ENCODE data around the gene RPTOR. TPM values are rescaled to one million over a fixed set of nuclear protein-coding genes. Genes with fewer than 3 reads are reported as not detected.

The RPTOR gene
- total and polyA plus RNA-seq, 10 of the 15 experiments (the other 5 are each of a cell fraction or from before 2014, with no cell fraction given), result 0.18 to 32.1 (median 7.8) TPM

DNA sequence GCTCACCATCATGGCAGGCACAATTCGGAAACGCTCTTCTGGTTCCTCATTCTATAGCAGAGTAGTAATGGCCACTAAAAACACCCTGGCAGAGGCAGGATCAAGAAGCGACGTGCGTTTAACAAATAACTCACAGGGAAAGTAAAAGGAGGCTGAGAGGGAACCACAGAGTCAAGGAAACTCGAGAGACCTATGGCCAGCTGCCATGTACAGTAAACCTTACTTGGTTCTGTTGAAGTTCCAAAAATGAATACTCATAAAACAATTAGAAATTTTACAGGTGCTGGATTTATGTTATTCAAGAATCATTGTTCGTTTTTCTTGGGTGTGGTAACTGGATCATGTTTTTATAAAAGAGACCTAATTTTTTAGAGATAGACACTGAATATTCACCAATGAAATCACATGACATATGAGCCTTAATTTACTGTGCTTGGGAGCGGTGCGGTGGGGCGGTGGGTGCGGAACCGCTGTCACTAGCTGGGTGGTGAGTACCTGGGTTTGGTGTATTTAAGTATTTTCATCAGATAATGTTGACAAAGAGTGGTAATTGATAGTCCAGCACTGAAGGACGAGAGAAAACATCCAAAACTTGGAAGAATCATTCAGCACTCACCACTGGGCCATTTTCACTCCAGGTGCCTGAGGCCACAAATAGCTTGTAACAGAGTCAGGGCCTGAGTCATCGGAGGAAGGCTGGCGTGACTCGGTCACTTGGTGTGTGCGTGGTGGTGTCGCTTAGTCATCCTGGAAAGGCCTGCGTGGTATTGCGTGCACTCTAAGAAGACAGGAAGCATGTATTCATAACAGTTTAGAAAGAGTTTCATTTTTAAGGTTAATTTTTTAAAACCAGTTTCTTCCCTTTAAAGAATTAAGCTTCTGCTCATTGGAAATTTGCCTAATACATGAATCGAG is 311.6 kb downstream of the RPTOR start:
- Histone ChIP-seq H3K79me2 (ENCODE audit: control insufficient read depth, insufficient read depth, low read length) (no peaks in the 10 kb centered on the region), H3K4me2 (ENCODE audit: control insufficient read depth, insufficient read depth) (peak overlapping the region; percentile 57), H3K9me3 (replicated peaks; ENCODE audit: control insufficient read depth, insufficient read depth, low read length) (no peaks in the 10 kb centered on the region), H3K4me1 (ENCODE audit: control insufficient read depth, insufficient read depth, low read length) (peaks cover 26% of the 10 kb centered on the region), H3K27me3 (replicated peaks in 1 of 2; ENCODE audit: control insufficient read depth in 2 of 2, insufficient read depth in 2 of 2, low read length in 1 of 2) (no peaks in the 10 kb centered on the region), H3K4me3 (no peak overlapping the region), H2AFZ (ENCODE audit: control insufficient read depth, low read depth, low read length) (no peak overlapping the region), H3K36me3 (ENCODE audit: control insufficient read depth in 2 of 2, insufficient read depth in 2 of 2, low read length in 1 of 2) (peaks cover 0 to 2% of the 10 kb centered on the region in 2 experiments; a peak in 2 of 4 replicates), H3K27ac (ENCODE audit: control insufficient read depth, insufficient read depth) (peak overlapping the region; percentile 96), H4K20me1 (ENCODE audit: control insufficient read depth, insufficient read depth) (no peaks in the 10 kb centered on the region), H3K9ac (ENCODE audit: control insufficient read depth, insufficient read depth, low read length) (peak overlapping the region; percentile 65)
- peak; percentile 98 for FAIRE-seq
- ATAC-seq, result peak; percentile 98
- WGBS (ENCODE audit: insufficient coverage, insufficient replicate concordance, low lambda C conversion rate, missing lambda C conversion rate), result 48% methylated on average over 21 of the region's 21 CpGs
- ChIA-PET CTCF (interaction anchor here (0.7 to 1.6 kb wide), 4 partner anchors 23 to 259 kb away, joined by 4 to 6 read pairs (median 4); no protein-coding TSS in a partner anchor), POLR2A (interaction anchor here (0.6 to 1.7 kb wide), 3 partner anchors 23 to 81 kb away, joined by 3 to 9 read pairs (median 4); no protein-coding TSS in a partner anchor), RAD21 (ENCODE audit: unreplicated experiment) (interaction anchor here (0.9 to 1.9 kb wide), 7 partner anchors 10 to 82 kb away, joined by 4 to 12 read pairs (median 5); no protein-coding TSS in a partner anchor), SMC1A (ENCODE audit: uncharacterized antibody, unreplicated experiment) (interaction anchor here (0.8 to 2.0 kb wide), 7 partner anchors 10 to 119 kb away, joined by 3 to 11 read pairs (median 3); no protein-coding TSS in a partner anchor)
- intact Hi-C loops (cut with micrococcal nuclease; ENCODE audit: unreplicated experiment) (loop anchor here (1.0 kb wide), 2 partner anchors 21 to 23 kb away; no protein-coding TSS in a partner anchor), in situ Hi-C loops (cut with MboI) (no loop called here)
- BruUV-seq (replicated peaks), result no TSS peak
- peak; percentile 77 for DNase-seq (ENCODE audit: low read depth, low spot score)
- TF ChIP-seq, protein P1, sequence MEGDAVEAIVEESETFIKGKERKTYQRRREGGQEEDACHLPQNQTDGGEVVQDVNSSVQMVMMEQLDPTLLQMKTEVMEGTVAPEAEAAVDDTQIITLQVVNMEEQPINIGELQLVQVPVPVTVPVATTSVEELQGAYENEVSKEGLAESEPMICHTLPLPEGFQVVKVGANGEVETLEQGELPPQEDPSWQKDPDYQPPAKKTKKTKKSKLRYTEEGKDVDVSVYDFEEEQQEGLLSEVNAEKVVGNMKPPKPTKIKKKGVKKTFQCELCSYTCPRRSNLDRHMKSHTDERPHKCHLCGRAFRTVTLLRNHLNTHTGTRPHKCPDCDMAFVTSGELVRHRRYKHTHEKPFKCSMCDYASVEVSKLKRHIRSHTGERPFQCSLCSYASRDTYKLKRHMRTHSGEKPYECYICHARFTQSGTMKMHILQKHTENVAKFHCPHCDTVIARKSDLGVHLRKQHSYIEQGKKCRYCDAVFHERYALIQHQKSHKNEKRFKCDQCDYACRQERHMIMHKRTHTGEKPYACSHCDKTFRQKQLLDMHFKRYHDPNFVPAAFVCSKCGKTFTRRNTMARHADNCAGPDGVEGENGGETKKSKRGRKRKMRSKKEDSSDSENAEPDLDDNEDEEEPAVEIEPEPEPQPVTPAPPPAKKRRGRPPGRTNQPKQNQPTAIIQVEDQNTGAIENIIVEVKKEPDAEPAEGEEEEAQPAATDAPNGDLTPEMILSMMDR (IDR thresholded peaks at IDR 0.05 in 2 of 3, conservative IDR thresholded peaks at IDR 0.05 in 1 of 3; ENCODE audit: control insufficient read depth in 2 of 3, extremely low read depth in 1 of 3, insufficient read depth in 1 of 3, low read depth in 3 of 3, low read length in 3 of 3), result no peak
- no peak for TF ChIP-seq ZNF622 (IDR thresholded peaks at IDR 0.05)
- no peak for TF ChIP-seq CBX5 (IDR thresholded peaks at IDR 0.05; ENCODE audit: low read depth)
- peak; percentile 52; the same call in 1 of the 2 replicates for TF ChIP-seq CBFB (IDR thresholded peaks at IDR 0.05; ENCODE audit: low read depth)
- TF ChIP-seq SP1 (IDR thresholded peaks at IDR 0.05; ENCODE audit: low read depth, low read length), result peak; percentile 89
- no peak for TF ChIP-seq HDGF (IDR thresholded peaks at IDR 0.05)
- no peak for TF ChIP-seq ESRRA (IDR thresholded peaks at IDR 0.05; ENCODE audit: low read length)
- TF ChIP-seq YBX1 (IDR thresholded peaks at IDR 0.05), result no peak
- no peak for TF ChIP-seq HCFC1 (IDR thresholded peaks at IDR 0.05; ENCODE audit: low read length)
- TF ChIP-seq EZH2 (IDR thresholded peaks at IDR 0.05; ENCODE audit: borderline replicate concordance, control insufficient read depth, low read depth, low read length), result no peak
- TF ChIP-seq RB1 (IDR thresholded peaks at IDR 0.05; ENCODE audit: borderline replicate concordance), result no peak
- TF ChIP-seq KDM1A (IDR thresholded peaks at IDR 0.05; ENCODE audit: borderline replicate concordance), result no peak
- TF ChIP-seq, protein P2, sequence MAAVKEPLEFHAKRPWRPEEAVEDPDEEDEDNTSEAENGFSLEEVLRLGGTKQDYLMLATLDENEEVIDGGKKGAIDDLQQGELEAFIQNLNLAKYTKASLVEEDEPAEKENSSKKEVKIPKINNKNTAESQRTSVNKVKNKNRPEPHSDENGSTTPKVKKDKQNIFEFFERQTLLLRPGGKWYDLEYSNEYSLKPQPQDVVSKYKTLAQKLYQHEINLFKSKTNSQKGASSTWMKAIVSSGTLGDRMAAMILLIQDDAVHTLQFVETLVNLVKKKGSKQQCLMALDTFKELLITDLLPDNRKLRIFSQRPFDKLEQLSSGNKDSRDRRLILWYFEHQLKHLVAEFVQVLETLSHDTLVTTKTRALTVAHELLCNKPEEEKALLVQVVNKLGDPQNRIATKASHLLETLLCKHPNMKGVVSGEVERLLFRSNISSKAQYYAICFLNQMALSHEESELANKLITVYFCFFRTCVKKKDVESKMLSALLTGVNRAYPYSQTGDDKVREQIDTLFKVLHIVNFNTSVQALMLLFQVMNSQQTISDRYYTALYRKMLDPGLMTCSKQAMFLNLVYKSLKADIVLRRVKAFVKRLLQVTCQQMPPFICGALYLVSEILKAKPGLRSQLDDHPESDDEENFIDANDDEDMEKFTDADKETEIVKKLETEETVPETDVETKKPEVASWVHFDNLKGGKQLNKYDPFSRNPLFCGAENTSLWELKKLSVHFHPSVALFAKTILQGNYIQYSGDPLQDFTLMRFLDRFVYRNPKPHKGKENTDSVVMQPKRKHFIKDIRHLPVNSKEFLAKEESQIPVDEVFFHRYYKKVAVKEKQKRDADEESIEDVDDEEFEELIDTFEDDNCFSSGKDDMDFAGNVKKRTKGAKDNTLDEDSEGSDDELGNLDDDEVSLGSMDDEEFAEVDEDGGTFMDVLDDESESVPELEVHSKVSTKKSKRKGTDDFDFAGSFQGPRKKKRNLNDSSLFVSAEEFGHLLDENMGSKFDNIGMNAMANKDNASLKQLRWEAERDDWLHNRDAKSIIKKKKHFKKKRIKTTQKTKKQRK (IDR thresholded peaks at IDR 0.05; ENCODE audit: low read depth, low read length), result no peak
- no peak for TF ChIP-seq NRF1 (conservative IDR thresholded peaks at IDR 0.05; ENCODE audit: low read depth, low read length)
- TF ChIP-seq CHD1 (IDR thresholded peaks at IDR 0.05; ENCODE audit: low read depth, low read length), result no peak
- no peak for TF ChIP-seq ZSCAN29 (IDR thresholded peaks at IDR 0.05)
- TF ChIP-seq EP300 (IDR thresholded peaks at IDR 0.05; ENCODE audit: borderline replicate concordance in 1 of 2, control insufficient read depth in 1 of 2, low read depth in 2 of 2, low read length in 2 of 2), result peak; percentile 98 to 99
- TF ChIP-seq NFIC (IDR thresholded peaks at IDR 0.05; ENCODE audit: low read depth, low read length), result peak; percentile 98
